Epithelial cell of umbilical artery (primary cell): ENCODE data around the gene ANKDD1A. TPM values are rescaled to one million over a fixed set of nuclear protein-coding genes. Genes with fewer than 3 reads are reported as not detected.

Source experiments
- total RNA-seq: library from RNA; depleted of rRNA; stranded (reverse); fragments of >200 nt; gene quantifications from 2 replicates; pipeline ENCODE4 v1.2.3, GENCODE V29; 2014

ANKDD1A gene
- total RNA-seq, result 1.6 and 3.0 TPM in 2 replicates

GRCh38 chr15:64911311-64912186 is at the start of gene ANKDD1A:
TSS of gene ANKDD1A (plus strand) at chr15:64911902. CDS start at chr15:64911931, 29 bp downstream.

DNA sequence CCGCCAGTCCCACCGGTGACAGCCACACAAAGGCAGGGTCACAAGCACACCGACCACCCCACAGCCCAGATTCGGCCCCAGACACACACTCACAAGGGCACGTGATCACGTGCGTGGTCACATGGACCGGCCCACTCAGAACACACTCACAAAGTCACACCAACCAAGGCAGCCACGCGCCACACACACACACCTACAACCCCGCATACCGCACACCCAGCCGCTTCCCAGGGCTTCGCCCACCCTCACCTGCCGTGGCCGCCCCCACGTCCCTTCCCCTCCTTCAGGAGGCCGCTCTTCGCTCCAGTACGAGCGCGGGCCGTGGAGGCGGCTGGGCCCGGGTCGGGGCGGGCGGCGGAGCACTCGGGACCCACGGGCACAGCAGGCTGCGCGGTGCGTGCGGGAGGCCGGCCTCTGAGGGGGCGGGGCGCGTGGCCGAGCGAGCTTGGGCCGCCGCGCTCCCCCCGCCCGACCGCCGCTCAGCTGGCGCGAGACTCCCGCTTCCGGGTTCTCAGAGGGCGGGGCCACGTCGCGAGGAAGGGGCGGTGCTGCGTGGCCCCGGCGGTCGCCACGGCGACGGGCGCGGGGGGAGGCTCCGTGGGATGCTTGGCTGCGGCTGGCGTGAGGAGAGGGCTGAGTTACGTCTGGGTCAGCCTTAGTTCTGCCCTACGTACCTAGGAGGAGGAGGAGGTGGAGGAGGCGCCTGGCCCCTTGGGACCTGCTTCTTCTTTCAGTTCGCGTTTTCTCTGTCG is 77.9 kb downstream of the ANKDD1A start, which contains the start of gene SPG21:
SPG21 (minus strand) TSS at position 499 of the 752 bp plus-strand sequence. CDS start 6,345 bp downstream, outside the sequence.

Other genes with a start within 250 kb of the ANKDD1A start
- 0.15 and 0.32 TPM in 2 replicates for gene RBPMS2, start 136.3 kb upstream of the ANKDD1A start, total RNA-seq
- 7.5 and 12.6 TPM in 2 replicates for gene PIF1, start 86.3 kb upstream of the ANKDD1A start, total RNA-seq
- 19.5 and 25.2 TPM in 2 replicates for gene PLEKHO2, start 70.0 kb upstream of the ANKDD1A start, total RNA-seq
- 59.1 and 72.6 TPM in 2 replicates for gene SPG21, start 78.0 kb downstream of the ANKDD1A start, total RNA-seq
- 21.3 and 22.1 TPM in 2 replicates for gene MTFMT, start 117.7 kb downstream of the ANKDD1A start, total RNA-seq
- not detected in 2 replicates for gene SLC51B, start 133.5 kb downstream of the ANKDD1A start, total RNA-seq
- gene RASL12, start 156.1 kb downstream of the ANKDD1A start, total RNA-seq, result 0.32 TPM in 1 of 2 replicates, not detected in the other
- gene KBTBD13, start 164.8 kb downstream of the ANKDD1A start, total RNA-seq, result not detected in 2 replicates
- gene UBAP1L, start 203.3 kb downstream of the ANKDD1A start, total RNA-seq, result 0.65 and 1.1 TPM in 2 replicates
- 13.0 and 18.2 TPM in 2 replicates for gene PDCD7, start 221.9 kb downstream of the ANKDD1A start, total RNA-seq